Ovary (tissue), 9 donors: ENCODE results near the gene LRRTM4. TPM values are rescaled to one million over a fixed set of nuclear protein-coding genes. Genes with fewer than 3 reads are reported as not detected.

Experiments
- DNase-seq, 5 donors: peaks; one replicate each; pipeline ENCODE4 v3.0.0-alpha.2; 2019 to 2020
- H3K27ac ChIP-seq, 2 donors: fragments of 200-600 bp; one replicate each; pipeline versions ENCODE4 v1.5.1 to v1.8.0; 2019 to 2022
- H3K27me3 ChIP-seq: fragments of 200-600 bp; one replicate; pipeline ENCODE4 v1.8.0; 2022
- H3K36me3 ChIP-seq: fragments of 200-600 bp; sonication (generic); one replicate; pipeline ENCODE4 v1.5.1; 2019
- H3K4me1 ChIP-seq: one replicate; pipeline ENCODE4 v1.8.1; 2013; ENCODE audit warnings: mild to moderate bottlenecking, moderate library complexity; ENCODE audit not compliant: insufficient read depth
- H3K4me3 ChIP-seq: fragments of 200-600 bp; sonication (generic); one replicate; pipeline ENCODE4 v1.5.1; 2017
- H3K9me3 ChIP-seq, 2 donors: fragments of 200-600 bp in 1 of 2; sonication (generic) in 1 of 2; one replicate each; pipeline versions ENCODE4 v1.5.1 to v1.8.1; 2013 to 2019; ENCODE audit warnings: mild to moderate bottlenecking in 1 of 2, moderate library complexity in 1 of 2
- EP300 ChIP-seq: sonication (generic); formaldehyde crosslinking; IDR thresholded peaks from one replicate; pipeline ENCODE4 v1.6.1; 2017; ENCODE audit warnings: antibody characterized with exemption
- POLR2A ChIP-seq: fragments of 450-650 bp; IDR thresholded peaks from one replicate; pipeline ENCODE4 v1.6.1; 2017; ENCODE audit warnings: antibody characterized with exemption, mild to moderate bottlenecking, moderate library complexity
- WGBS, 3 donors: extraction: QIAGEN DNeasy Blood & Tissue Kit in 1 of 3; methylation state at CpG; one replicate each; pipeline versions ENCODE4 v1.1.5 to v1.1.7; 2013 to 2017; 5-methylcytosine and 5-hydroxymethylcytosine counted together
- intact Hi-C, 4 donors: fragments of 100-400 bp; cut with DNase I; formaldehyde crosslinking; loops; one replicate each; pipeline versions ENCODE4 v1.11.0 to v1.15.1; 2022 to 2023
- polyA plus RNA-seq, 2 donors: library from polyadenylated mRNA; stranded (reverse); fragments of 200-250 nt in 1 of 2; fragments of 350-450 nt in 1 of 2; fragmentation: Illumina TruSeq in 1 of 2; extraction: RNeasy Lipid Tissue Mini Kit (QIAGEN cat#74804) in 1 of 2; gene quantifications; one replicate each; pipeline ENCODE4 v1.2.3, GENCODE V29; 2013 to 2014
- total RNA-seq, 7 donors: library from RNA; depleted of rRNA in 2 of 7; stranded (reverse); fragments of >200 nt in 2 of 7; fragmentation: NEBNext Ultra II Directional in 3 of 7; extraction: Animal tissue kit (Norgen Biotek cat#: 25700) in 3 of 7; gene quantifications; one replicate each; pipeline versions ENCODE4 v1.1.0 to v1.2.4, GENCODE V29; 2016 to 2023
- TF ChIP-seq, protein P1 (sequence below), 3 donors: fragments of 450-650 bp in 2 of 3; fragments of 200-600 bp in 1 of 3; IDR thresholded peaks; one replicate each; pipeline versions ENCODE4 v1.5.1 to v1.8.0; 2016 to 2022; ENCODE audit warnings: antibody characterized with exemption in 3 of 3, mild to moderate bottlenecking in 1 of 3
- donor health status: DM: no; HTN: no; CAD: no; lungs with moderate emphysema.
- donor health status: DM: no; HTN: no; CAD: no.
- donor health status: Bipolar disorder and iron deficiency.
- donor health status: DM: yes; HTN: yes; CAD: no.
- donor health status: DM: no; HTN: no; CAD: no.
- donor health status: DM: yes; HTN: yes; CAD: no.

Gene LRRTM4
- total and polyA plus RNA-seq, 9 donors: 0.01 to 2.2 (median 0.71) TPM; not detected in 2

DNA sequence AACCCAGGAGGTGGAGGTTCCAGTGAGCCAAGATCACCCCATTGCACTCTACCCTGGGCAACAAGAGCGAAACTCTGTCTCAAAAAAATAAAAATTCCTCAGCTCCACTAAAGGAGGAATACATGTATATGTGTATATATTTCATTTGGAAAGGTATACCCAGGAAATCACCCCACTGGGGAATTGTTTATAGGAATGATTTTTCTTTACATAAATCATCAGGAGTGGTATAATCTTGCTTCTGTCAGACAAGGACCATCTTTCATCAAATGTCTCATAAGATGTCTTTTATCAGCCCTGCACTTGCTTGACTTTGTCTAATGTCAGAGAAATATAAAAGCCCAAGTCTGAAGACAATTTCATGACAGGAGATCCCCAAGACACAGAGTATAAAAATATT is 709.1 kb downstream of the LRRTM4 start:
- WGBS, 3 donors: 91 to 95% (median 95%) methylated on average over 1 of the region's 1 CpG

DNA sequence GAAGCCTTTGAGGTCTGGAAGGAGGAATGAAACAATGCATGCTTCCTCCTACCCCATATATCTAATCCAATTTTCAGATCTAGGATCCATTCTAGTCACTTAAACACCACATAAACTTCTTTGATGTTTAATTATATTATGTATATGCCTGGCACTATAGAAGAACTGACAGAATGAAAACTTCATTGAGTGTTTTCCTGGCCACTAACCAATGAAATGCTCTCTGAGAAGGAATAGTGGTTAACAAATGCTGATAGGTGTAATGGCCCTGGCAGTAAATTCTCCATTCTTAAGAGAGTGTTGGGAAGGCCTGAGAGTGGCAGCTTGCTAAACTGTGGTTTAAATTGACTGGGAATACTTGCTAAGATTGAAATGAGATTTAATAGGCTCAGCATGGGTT is 710.0 kb downstream of the LRRTM4 start:
- Histone ChIP-seq H3K9me3 (no peaks in the 10 kb centered on the region), H3K4me1 (no peaks in the 10 kb centered on the region), H3K4me3 (no peak overlapping the region), H3K27me3 (peaks cover 4% of the 10 kb centered on the region), H3K27ac (no peak overlapping the region), H3K36me3 (no peaks in the 10 kb centered on the region)
- intact Hi-C loops: no loop called here
- TF ChIP-seq, protein P1, sequence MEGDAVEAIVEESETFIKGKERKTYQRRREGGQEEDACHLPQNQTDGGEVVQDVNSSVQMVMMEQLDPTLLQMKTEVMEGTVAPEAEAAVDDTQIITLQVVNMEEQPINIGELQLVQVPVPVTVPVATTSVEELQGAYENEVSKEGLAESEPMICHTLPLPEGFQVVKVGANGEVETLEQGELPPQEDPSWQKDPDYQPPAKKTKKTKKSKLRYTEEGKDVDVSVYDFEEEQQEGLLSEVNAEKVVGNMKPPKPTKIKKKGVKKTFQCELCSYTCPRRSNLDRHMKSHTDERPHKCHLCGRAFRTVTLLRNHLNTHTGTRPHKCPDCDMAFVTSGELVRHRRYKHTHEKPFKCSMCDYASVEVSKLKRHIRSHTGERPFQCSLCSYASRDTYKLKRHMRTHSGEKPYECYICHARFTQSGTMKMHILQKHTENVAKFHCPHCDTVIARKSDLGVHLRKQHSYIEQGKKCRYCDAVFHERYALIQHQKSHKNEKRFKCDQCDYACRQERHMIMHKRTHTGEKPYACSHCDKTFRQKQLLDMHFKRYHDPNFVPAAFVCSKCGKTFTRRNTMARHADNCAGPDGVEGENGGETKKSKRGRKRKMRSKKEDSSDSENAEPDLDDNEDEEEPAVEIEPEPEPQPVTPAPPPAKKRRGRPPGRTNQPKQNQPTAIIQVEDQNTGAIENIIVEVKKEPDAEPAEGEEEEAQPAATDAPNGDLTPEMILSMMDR (IDR thresholded peaks at IDR 0.05): no peak
- no peak for TF ChIP-seq POLR2A
- no peak for TF ChIP-seq EP300
- no peak for DNase-seq

More for the DNA sequence above, 709.1 kb downstream of the LRRTM4 start:
- Histone ChIP-seq H3K27ac (no peak overlapping the region), H3K4me1 (no peaks in the 10 kb centered on the region), H3K9me3 (no peaks in the 10 kb centered on the region), H3K4me3 (no peak overlapping the region), H3K36me3 (no peaks in the 10 kb centered on the region), H3K27me3 (peaks cover 4% of the 10 kb centered on the region)
- intact Hi-C loops: no loop called here
- DNase-seq: no peak
- TF ChIP-seq POLR2A (no peak), EP300 (no peak)
- TF ChIP-seq, protein P1 (IDR thresholded peaks at IDR 0.05): no peak

DNA sequence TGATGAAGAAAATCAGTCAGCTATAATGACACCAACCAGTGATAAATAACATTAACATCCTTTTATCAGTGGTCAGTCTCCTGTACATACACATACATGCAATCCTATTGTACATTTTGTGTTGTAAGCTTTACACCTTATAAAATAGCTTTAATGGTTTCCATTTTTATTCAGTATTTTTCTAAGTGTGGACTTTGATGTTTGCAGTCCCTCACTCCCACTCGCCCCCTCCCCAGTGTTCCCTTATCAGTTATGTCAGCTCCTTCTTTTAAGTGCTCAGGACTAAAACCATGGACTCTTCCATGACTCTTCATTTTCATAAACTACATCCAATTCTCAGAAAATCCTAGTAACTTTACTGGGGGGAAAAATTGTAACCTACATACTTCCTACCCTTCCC is 713.0 kb downstream of the LRRTM4 start:
- no peaks in the 10 kb centered on the region for H3K36me3 ChIP-seq
- WGBS, 3 donors: 42 to 50% (median 44%) methylated on average over 1 of the region's 1 CpG
- intact Hi-C loops: no loop called here
- H3K27me3 ChIP-seq: peaks cover 2% of the 10 kb centered on the region
- no peak for DNase-seq
- H3K9me3 ChIP-seq: no peaks in the 10 kb centered on the region
- no peaks in the 10 kb centered on the region for H3K4me1 ChIP-seq
- no peak overlapping the region for H3K27ac ChIP-seq
- H3K4me3 ChIP-seq: no peak overlapping the region
- TF ChIP-seq EP300 (no peak), POLR2A (no peak)
- TF ChIP-seq, protein P1 (IDR thresholded peaks at IDR 0.05): no peak

DNA sequence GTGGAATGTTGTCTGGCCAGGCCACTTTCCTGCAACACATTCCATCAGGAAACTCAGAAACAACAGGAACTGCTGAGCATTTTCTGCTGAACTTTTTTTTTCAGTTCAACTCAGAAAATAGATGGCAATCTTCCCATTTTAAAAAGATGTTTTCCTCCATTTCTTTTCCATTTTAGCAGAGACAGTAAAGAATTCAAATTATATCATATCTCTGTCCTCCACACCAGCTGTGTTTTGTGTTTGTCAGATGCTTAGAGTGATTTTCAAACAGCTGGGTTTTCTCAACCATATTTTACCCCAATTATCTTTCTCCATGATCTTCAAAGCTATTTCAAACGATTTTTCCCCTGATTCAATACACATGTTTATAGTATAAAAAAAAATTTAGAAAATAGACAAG is 713.4 kb downstream of the LRRTM4 start:
- Histone ChIP-seq H3K27ac (no peak overlapping the region), H3K9me3 (no peaks in the 10 kb centered on the region), H3K4me1 (no peaks in the 10 kb centered on the region), H3K36me3 (no peaks in the 10 kb centered on the region), H3K27me3 (no peaks in the 10 kb centered on the region), H3K4me3 (no peak overlapping the region)
- intact Hi-C loops: no loop called here
- DNase-seq: no peak
- TF ChIP-seq EP300: no peak
- TF ChIP-seq, protein P1 (IDR thresholded peaks at IDR 0.05): no peak
- TF ChIP-seq POLR2A: no peak
- WGBS, 3 donors: 0 to 3% (median 1%) methylated on average over 1 of the region's 1 CpG
